Mononuclear cell (primary cell): ENCODE data around the gene RPS6KA6. TPM values are rescaled to one million over a fixed set of nuclear protein-coding genes. Genes with fewer than 3 reads are reported as not detected.

Experiments
- H3K27me3 ChIP-seq: 2 replicates; pipeline ENCODE4 v1.6.0; 2011; ENCODE audit warnings: low read length, control low read depth; ENCODE audit not compliant: insufficient read depth
- H3K4me1 ChIP-seq: 2 replicates; pipeline ENCODE4 v1.5.1; 2011; ENCODE audit warnings: mild to moderate bottlenecking, low read length, control low read depth; ENCODE audit not compliant: insufficient read depth
- H3K4me3 ChIP-seq: 2 replicates; pipeline ENCODE4 v1.5.1; 2011; ENCODE audit warnings: mild to moderate bottlenecking, low read length, moderate library complexity
- H3K9me3 ChIP-seq: 2 replicates; pipeline ENCODE4 v1.5.1; 2011; ENCODE audit warnings: low read depth, mild to moderate bottlenecking, control low read depth, low read length
- total RNA-seq: library from RNA; depleted of rRNA; stranded (reverse); fragments of >200 nt; gene quantifications from one replicate; pipeline ENCODE4 v1.2.3, GENCODE V29; 2012

Gene RPS6KA6
- 0.21 TPM for total RNA-seq

DNA sequence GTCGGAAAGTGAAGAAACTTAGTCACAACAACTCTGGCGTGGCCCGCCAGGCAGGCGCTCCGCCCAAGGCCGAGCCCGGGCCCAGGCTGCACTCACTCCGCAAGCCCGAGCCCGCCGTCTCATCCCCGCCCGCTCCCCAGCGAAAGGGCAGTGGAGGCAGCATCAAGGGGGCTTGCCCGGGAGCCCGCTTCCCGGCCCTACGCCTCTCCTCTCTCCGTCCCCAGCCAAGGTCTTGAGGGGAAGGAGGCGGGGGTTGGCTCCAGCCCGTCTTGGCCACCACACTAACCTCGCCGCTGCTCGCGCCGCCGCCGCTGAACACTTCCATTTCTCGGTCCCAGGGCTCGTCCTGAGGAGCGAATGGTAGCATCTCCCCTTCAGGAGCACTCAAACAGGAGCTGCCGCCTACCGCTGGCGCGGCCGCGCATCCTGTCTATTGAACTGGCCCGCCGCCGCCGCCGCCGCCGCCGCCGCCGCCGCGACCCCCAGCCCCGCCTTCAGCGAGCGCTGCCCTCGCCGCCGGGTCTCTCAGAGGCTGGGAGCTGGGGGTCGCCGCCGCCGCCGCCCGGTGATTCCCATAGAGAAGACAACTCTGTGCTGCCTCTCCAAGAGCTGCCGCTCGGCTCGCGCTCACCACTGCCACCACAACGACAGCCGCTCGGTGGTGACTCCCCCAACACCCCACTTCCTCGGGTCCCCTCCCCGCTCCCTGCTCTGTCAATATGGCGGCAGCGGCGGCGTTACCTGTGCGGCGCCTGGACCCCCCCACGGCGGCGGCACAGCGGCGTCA lies at the start of gene RPS6KA6:
TSS of gene RPS6KA6 (minus strand) at position 667 of the 787 bp plus-strand sequence. CDS start at position 367, 300 bp downstream.
- H3K9me3 ChIP-seq = no peaks in the 10 kb centered on the region
- H3K4me3 ChIP-seq = no peak within 1 kb of the TSS
- H3K27me3 ChIP-seq = peaks cover 13% of the 10 kb centered on the region
- no peaks in the 10 kb centered on the region for H3K4me1 ChIP-seq

GRCh38 chrX:84224741-84225140 lies 36.7 kb upstream of the RPS6KA6 start:
- Histone ChIP-seq H3K9me3 (no peaks in the 10 kb centered on the region), H3K4me1 (no peaks in the 10 kb centered on the region), H3K27me3 (no peaks in the 10 kb centered on the region), H3K4me3 (no peak overlapping the region)

DNA sequence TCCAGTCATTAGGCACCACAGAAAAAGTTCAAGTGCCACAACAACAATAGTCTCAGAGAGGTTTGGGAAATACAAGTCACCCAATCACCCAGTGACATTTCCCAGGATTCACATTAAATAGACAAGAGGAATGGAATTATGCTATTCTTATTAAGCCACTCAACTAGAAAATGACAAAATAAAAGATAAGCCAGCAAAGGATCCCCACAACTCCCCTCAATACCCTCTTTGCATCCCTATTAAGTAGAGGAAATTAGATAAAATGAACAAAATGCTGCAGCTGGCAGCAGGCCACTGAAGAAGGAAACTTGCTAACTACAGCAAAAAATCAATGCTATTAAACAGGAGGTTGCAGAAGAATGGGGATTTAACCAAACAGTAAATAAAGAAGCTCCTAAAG lies 35.3 kb upstream of the RPS6KA6 start:
- Histone ChIP-seq H3K9me3 (no peaks in the 10 kb centered on the region), H3K27me3 (no peaks in the 10 kb centered on the region), H3K4me3 (no peak overlapping the region), H3K4me1 (no peaks in the 10 kb centered on the region)

DNA sequence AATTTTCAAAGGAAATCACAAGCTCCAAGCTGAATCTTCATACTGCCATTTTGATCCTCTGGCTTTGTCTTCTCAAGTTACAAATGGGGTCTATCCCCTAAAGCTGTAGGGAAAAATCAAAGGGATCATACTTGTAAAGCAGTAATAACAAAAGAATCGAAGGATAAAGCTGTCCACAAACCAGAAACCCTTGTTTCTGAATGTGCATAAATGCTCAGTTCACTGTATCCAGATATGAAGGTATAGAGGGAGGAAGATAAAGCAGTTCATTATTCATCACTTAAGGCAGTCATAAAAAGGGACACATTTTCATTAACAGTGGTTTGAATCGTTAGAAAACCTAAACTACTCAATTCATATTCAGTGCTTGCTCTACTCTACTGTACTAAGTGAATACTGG lies 33.2 kb upstream of the RPS6KA6 start:
- H3K4me1 ChIP-seq = no peaks in the 10 kb centered on the region
- H3K9me3 ChIP-seq = no peaks in the 10 kb centered on the region
- H3K4me3 ChIP-seq = no peak overlapping the region
- H3K27me3 ChIP-seq = no peaks in the 10 kb centered on the region

DNA sequence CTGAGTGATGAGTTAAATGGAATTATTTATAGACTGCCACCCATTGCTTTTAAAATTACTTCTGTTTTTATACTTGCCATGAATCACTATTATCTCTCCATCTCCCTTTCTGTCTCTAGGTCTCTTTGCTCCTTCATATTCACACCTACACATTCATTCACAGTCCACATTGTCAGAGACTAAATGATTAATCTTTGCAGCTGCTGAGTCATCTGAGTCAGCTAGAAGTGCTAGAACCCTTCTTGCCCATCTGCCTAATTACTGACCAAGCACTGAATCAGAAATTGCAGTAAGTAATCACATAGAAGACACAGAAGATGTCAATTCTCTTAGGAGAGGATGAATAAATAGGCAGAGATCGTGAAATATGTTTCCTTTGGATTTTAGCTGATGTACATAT lies 31.6 kb upstream of the RPS6KA6 start:
- no peaks in the 10 kb centered on the region for H3K27me3 ChIP-seq
- no peaks in the 10 kb centered on the region for H3K4me1 ChIP-seq
- H3K4me3 ChIP-seq = no peak overlapping the region
- H3K9me3 ChIP-seq = no peaks in the 10 kb centered on the region

DNA sequence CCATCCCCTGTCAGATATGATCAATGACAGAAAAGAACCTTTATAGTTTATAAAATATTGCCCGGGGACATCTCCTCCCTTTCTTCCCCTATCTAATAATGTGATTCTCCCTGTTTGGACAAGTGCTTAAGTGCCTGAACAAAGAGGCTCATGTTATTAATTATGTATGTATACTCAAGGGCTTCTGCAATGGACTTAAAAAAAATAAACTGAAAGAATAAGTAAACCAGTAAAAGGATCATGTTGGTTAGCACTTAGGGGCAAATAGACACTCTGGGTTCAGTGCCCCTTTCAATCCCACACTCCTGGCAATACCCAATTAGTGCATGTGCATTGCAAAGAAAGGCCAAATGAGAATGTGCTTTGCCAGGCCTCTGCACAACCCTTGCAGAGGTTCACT lies 30.7 kb upstream of the RPS6KA6 start:
- Histone ChIP-seq H3K4me3 (no peak overlapping the region), H3K27me3 (no peaks in the 10 kb centered on the region)

GRCh38 chrX:84216881-84217280 lies 28.9 kb upstream of the RPS6KA6 start:
- Histone ChIP-seq H3K9me3 (no peaks in the 10 kb centered on the region), H3K27me3 (no peaks in the 10 kb centered on the region), H3K4me1 (no peaks in the 10 kb centered on the region), H3K4me3 (no peak overlapping the region)

More for the DNA sequence above, 30.7 kb upstream of the RPS6KA6 start:
- Histone ChIP-seq H3K4me1 (no peaks in the 10 kb centered on the region), H3K9me3 (no peaks in the 10 kb centered on the region)

DNA sequence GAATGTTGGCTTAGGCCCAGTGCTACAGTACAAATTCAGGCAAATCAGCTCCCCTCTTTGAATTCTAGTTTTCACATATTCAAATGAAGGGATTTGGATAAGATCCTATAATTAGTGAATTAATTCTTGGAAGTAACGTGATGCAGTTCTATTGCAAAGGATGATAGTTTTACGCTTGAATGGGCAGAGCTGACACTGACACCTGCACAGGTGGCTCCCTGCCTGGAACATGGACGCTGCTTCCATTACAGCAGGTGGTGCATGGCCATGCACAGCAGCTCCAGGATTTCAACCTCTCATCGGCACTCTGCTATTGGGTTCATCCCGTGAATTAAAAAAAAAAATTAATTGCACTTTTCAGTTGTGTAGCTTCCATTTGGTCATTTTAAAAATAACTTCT lies 28.4 kb upstream of the RPS6KA6 start:
- H3K4me3 ChIP-seq = no peak overlapping the region
- no peaks in the 10 kb centered on the region for H3K9me3 ChIP-seq
- no peaks in the 10 kb centered on the region for H3K4me1 ChIP-seq
- H3K27me3 ChIP-seq = no peaks in the 10 kb centered on the region

DNA sequence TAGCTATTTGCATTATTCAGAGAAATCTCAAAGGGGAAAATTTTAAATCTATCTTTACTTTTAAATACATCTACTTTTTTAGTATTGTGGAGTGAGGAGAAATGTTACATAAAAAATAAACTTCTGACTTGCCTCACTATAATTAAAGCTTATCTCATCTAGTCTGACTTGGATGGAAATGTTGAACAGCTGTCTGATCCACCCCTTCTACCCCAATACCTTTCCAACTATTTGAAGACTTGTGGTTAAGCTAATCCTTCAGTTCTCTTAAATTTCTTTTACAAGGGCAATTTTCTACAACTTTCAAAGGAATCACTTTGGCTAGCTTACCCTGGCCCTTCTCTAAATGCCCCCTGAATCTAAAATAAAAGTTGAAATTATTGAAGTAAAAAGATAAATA lies 17.3 kb upstream of the RPS6KA6 start:
- no peak overlapping the region for H3K4me3 ChIP-seq
- no peaks in the 10 kb centered on the region for H3K27me3 ChIP-seq
- no peaks in the 10 kb centered on the region for H3K9me3 ChIP-seq
- no peaks in the 10 kb centered on the region for H3K4me1 ChIP-seq

DNA sequence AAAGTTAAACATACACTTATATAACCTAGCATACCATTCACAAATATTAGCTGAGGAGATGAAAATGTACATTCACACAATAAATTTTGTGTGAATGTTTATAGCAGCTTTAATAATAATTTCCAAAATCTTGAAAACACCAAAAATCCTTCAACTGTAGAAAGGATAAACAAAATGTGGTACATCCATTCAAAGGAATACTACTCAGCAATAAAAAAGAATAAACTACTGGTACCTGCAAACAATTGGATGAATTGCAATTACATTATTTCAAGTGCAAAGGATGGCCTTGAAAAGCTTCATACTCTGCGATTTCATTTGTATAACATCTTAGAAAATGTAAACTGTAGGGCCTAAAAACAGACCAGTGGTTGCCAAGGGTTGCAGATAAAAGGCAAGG lies 11.7 kb upstream of the RPS6KA6 start:
- Histone ChIP-seq H3K9me3 (no peaks in the 10 kb centered on the region), H3K4me3 (no peak overlapping the region), H3K27me3 (no peaks in the 10 kb centered on the region), H3K4me1 (no peaks in the 10 kb centered on the region)

DNA sequence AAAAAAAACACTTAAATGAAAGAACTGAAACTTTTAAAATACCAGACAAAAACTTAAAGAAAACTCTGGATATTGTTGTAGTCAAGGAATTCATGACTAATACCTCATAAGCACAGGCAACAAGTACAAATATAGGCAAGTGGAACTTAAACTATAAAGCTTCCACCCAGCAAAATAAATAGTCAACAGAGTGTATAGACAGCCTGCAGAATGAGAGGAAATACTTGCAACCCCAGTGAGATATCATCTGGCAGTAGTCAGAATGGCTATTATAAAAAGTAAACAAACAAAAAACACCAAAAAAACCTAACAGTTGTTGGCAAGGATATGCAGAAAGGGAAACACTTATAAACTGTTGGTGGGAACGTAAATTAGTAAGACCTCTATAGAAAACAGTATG lies 9.6 kb upstream of the RPS6KA6 start:
- no peak overlapping the region for H3K4me3 ChIP-seq
- H3K9me3 ChIP-seq = no peaks in the 10 kb centered on the region
- no peaks in the 10 kb centered on the region for H3K4me1 ChIP-seq
- H3K27me3 ChIP-seq = no peaks in the 10 kb centered on the region

- Histone ChIP-seq H3K9me3 (no peaks in the 10 kb centered on the region), H3K27me3 (peaks cover 4% of the 10 kb centered on the region), H3K4me3 (no peak overlapping the region), H3K4me1 (no peaks in the 10 kb centered on the region)
Measured at GRCh38 chrX:84192006-84192405, 4.0 kb upstream of the RPS6KA6 start.

DNA sequence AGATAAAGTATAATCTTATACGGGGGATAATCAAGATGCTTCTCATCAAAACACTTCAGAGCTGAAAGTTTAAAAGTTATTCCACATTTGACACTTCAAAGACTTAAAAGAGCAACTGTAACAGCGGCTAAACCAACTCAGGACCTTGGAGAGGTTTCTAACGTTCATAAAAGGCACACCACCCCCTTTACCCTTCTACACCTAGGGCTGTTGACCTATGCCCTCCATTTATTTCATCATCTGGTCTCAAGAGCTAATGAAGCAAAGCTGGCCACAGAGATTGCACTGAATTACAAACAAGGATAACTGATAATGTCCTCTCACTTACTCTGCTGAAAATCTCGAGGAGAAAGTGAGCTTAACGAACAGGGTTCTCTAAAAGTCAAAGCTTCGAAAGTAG lies 1.1 kb upstream of the RPS6KA6 start:
- Histone ChIP-seq H3K9me3 (no peaks in the 10 kb centered on the region), H3K4me1 (no peaks in the 10 kb centered on the region), H3K4me3 (no peak overlapping the region), H3K27me3 (peaks cover 13% of the 10 kb centered on the region)

GRCh38 chrX:84188320-84188834 lies 378 bp upstream of the RPS6KA6 start:
- Histone ChIP-seq H3K9me3 (no peaks in the 10 kb centered on the region), H3K4me1 (no peaks in the 10 kb centered on the region), H3K27me3 (peaks cover 13% of the 10 kb centered on the region), H3K4me3 (no peak overlapping the region)

DNA sequence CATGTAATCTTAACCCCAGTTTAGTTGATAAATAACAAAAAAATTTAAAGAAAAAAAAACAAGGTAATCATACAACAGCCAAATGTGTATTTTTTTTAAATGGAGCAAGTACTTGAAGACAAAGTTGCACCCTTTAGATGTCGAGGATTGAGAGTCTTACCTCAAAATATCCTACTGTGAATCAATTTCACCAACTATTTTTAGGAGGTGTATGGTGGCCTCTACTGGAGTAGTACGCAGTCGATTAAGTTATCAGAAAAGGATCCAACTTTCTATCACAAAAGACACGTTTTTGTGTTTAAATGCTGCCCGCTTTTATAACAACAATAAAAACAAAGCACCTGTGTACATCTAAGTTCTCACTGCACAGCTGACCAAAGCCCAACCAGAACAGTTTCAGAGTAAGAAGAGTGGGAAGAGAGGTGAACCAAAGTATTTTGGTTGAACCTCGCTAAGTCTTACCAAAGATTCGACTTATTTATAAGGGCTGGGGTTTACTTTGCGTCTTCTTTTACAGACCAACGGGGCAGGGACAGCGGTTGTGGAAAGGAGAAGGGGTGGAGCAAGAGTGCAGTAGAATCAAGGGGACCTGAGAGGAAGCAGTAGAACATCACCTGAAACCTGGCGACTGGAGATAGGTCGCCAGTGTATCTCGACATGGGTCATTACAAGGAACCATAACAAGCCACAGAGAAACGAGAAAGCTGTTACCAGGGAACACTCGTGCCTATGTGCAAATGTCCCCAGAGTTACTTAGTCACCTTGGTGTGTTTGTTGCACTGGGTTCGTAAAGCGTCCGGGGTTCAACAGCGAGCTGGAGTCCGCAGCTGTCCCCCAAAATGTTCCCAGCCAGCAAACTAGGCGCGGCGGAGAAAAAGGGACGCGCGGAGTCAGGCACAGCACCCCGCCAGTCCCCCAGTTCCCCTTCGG lies 1.1 kb downstream of the RPS6KA6 start:
- no peak overlapping the region for H3K4me3 ChIP-seq
- H3K9me3 ChIP-seq = no peaks in the 10 kb centered on the region
- H3K4me1 ChIP-seq = no peaks in the 10 kb centered on the region
- H3K27me3 ChIP-seq = peaks cover 13% of the 10 kb centered on the region
